ENCODE data around the gene DNAH12. TPM values are rescaled to one million over a fixed set of nuclear protein-coding genes. Genes with fewer than 3 reads are reported as not detected.
"Not testable (repeated sequence)": the region's sequence is repeated elsewhere in the genome, so short reads cannot be mapped to it uniquely, and the experiment has no call there.

The DNAH12 gene
- total RNA-seq, 1 donor from 2014 or later: 0.08 TPM

GRCh38 chr3:57354768-57355167, 189.4 kb downstream of the DNAH12 start:
- no peak for DNase-seq
- intact Hi-C loops (cut with DNase I): no loop called here
- no peak for ATAC-seq (ENCODE audit: poor library complexity)

GRCh38 chr3:57350271-57350670, 193.9 kb downstream of the DNAH12 start:
- ATAC-seq (ENCODE audit: poor library complexity) (no peak), DNase-seq (no peak)
- intact Hi-C loops (cut with DNase I): no loop called here

GRCh38 chr3:57339071-57339642, 205.0 kb downstream of the DNAH12 start:
- ATAC-seq (ENCODE audit: poor library complexity); intact Hi-C loops (cut with DNase I); DNase-seq: not testable (repeated sequence)

GRCh38 chr3:57338272-57339070, 205.7 kb downstream of the DNAH12 start:
- DNase-seq; ATAC-seq (ENCODE audit: poor library complexity); intact Hi-C loops (cut with DNase I): not testable (repeated sequence)

GRCh38 chr3:57335283-57335938, 208.7 kb downstream of the DNAH12 start:
- DNase-seq (no peak), ATAC-seq (ENCODE audit: poor library complexity) (no peak)
- intact Hi-C loops (cut with DNase I): no loop called here

- no peak for DNase-seq
- no peak for ATAC-seq (ENCODE audit: poor library complexity)
- intact Hi-C loops (cut with DNase I): no loop called here
These were observed 213.0 kb downstream of the DNAH12 start for GRCh38 chr3:57331078-57331610.

- intact Hi-C loops (cut with DNase I); ATAC-seq (ENCODE audit: poor library complexity); DNase-seq: not testable (repeated sequence)
These were observed 217.6 kb downstream of the DNAH12 start for GRCh38 chr3:57326498-57326897.

GRCh38 chr3:57314204-57314603, 229.9 kb downstream of the DNAH12 start:
- DNase-seq: no peak
- ATAC-seq (ENCODE audit: poor library complexity): no peak
- intact Hi-C loops (cut with DNase I): no loop called here

- ATAC-seq (ENCODE audit: poor library complexity) (no peak), DNase-seq (no peak)
- intact Hi-C loops (cut with DNase I): no loop called here
These were observed 234.3 kb downstream of the DNAH12 start for GRCh38 chr3:57309769-57310360.

GRCh38 chr3:57303520-57303919, 240.6 kb downstream of the DNAH12 start:
- intact Hi-C loops (cut with DNase I); DNase-seq; ATAC-seq (ENCODE audit: poor library complexity): not testable (repeated sequence)

GRCh38 chr3:57298041-57298440, 246.1 kb downstream of the DNAH12 start:
- intact Hi-C loops (cut with DNase I): no loop called here
- DNase-seq: no peak
- no peak for ATAC-seq (ENCODE audit: poor library complexity)

- intact Hi-C loops (cut with DNase I): no loop called here
- ATAC-seq (ENCODE audit: poor library complexity) (no peak), DNase-seq (no peak)
These were observed 251.1 kb downstream of the DNAH12 start for GRCh38 chr3:57292897-57293526.

- no peak for DNase-seq
- intact Hi-C loops (cut with DNase I): no loop called here
- ATAC-seq (ENCODE audit: poor library complexity): peak; percentile 77
These were observed 251.8 kb downstream of the DNAH12 start, which contains the start of gene ASB14 for GRCh38 chr3:57292159-57292896. Gene ASB14 (minus strand): TSS chr3:57292685. CDS start chr3:57292033, 652 bp downstream.

- no peak for ATAC-seq (ENCODE audit: poor library complexity)
- intact Hi-C loops (cut with DNase I): no loop called here
These were observed 255.7 kb downstream of the DNAH12 start for GRCh38 chr3:57288403-57288802.

GRCh38 chr3:57287205-57287604, 256.9 kb downstream of the DNAH12 start:
- DNase-seq: no peak
- intact Hi-C loops (cut with DNase I): no loop called here
- ATAC-seq (ENCODE audit: poor library complexity): no peak

More at GRCh38 chr3:57288403-57288802, 255.7 kb downstream of the DNAH12 start:
- DNase-seq: no peak

- no peak for DNase-seq
- no peak for ATAC-seq (ENCODE audit: poor library complexity)
- intact Hi-C loops (cut with DNase I): no loop called here
These were observed 260.8 kb downstream of the DNAH12 start for GRCh38 chr3:57283334-57283733.

- DNase-seq: no peak
- no peak for ATAC-seq (ENCODE audit: poor library complexity)
- intact Hi-C loops (cut with DNase I): no loop called here
These were observed 262.4 kb downstream of the DNAH12 start for GRCh38 chr3:57281715-57282114.

- intact Hi-C loops (cut with DNase I): no loop called here
- DNase-seq (no peak), ATAC-seq (ENCODE audit: poor library complexity) (no peak)
These were observed 264.5 kb downstream of the DNAH12 start for GRCh38 chr3:57279685-57280084.

All from Right ventricle myocardium superior (tissue), 1 donor.